Activated CD4-positive, alpha-beta memory T cell treated with anti-CD3 and anti-CD28 coated beads for 36 hours (primary cell): ENCODE measurements around the gene COA6. TPM values are rescaled to one million over a fixed set of nuclear protein-coding genes. Genes with fewer than 3 reads are reported as not detected.

Source experiments
- CTCF ChIA-PET: fragments of 350-600 bp; sonication (Branson Sonifier 250); formaldehyde crosslinking; loops from one replicate; lab custom pipeline; 2021; ENCODE audit warnings: antibody characterized with exemption, inconsistent platforms; lab: Charles Lee
- POLR2A ChIA-PET: fragments of 350-600 bp; sonication (Branson Sonifier 250); formaldehyde crosslinking; loops from one replicate; lab custom pipeline; 2021; ENCODE audit warnings: antibody characterized with exemption; lab: Charles Lee
- DNase-seq: peaks from one replicate; pipeline ENCODE4 v3.0.0-alpha.2; 2020
- H3K27ac Mint-ChIP-seq: one replicate; pipeline ENCODE4 v1.8.0; 2021; ENCODE audit warnings: mixed read lengths
- H3K27me3 Mint-ChIP-seq: one replicate; pipeline ENCODE4 v1.8.0; 2021; ENCODE audit warnings: mixed read lengths
- H3K36me3 Mint-ChIP-seq: one replicate; pipeline ENCODE4 v1.8.0; 2021; ENCODE audit warnings: mixed read lengths
- H3K4me1 Mint-ChIP-seq: one replicate; pipeline ENCODE4 v1.8.0; 2021; ENCODE audit warnings: low read depth, mixed read lengths
- H3K4me3 Mint-ChIP-seq: one replicate; pipeline ENCODE4 v1.8.0; 2021; ENCODE audit warnings: mild to moderate bottlenecking, mixed read lengths
- H3K9me3 Mint-ChIP-seq: one replicate; pipeline ENCODE4 v1.8.0; 2021; ENCODE audit warnings: mixed read lengths
- intact Hi-C: fragments of 100-400 bp; cut with micrococcal nuclease; formaldehyde crosslinking; loops from one replicate; pipeline ENCODE4 v1.15.1; 2023
- total RNA-seq, 2 experiments: library from RNA; stranded (reverse); gene quantifications; one replicate each; pipeline ENCODE4 v1.2.3, GENCODE V29; 2021

Gene COA6, protein sequence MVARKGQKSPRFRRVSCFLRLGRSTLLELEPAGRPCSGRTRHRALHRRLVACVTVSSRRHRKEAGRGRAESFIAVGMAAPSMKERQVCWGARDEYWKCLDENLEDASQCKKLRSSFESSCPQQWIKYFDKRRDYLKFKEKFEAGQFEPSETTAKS
- 10 to 100 TPM; 57.7 to 58.5 TPM for total RNA-seq

DNA sequence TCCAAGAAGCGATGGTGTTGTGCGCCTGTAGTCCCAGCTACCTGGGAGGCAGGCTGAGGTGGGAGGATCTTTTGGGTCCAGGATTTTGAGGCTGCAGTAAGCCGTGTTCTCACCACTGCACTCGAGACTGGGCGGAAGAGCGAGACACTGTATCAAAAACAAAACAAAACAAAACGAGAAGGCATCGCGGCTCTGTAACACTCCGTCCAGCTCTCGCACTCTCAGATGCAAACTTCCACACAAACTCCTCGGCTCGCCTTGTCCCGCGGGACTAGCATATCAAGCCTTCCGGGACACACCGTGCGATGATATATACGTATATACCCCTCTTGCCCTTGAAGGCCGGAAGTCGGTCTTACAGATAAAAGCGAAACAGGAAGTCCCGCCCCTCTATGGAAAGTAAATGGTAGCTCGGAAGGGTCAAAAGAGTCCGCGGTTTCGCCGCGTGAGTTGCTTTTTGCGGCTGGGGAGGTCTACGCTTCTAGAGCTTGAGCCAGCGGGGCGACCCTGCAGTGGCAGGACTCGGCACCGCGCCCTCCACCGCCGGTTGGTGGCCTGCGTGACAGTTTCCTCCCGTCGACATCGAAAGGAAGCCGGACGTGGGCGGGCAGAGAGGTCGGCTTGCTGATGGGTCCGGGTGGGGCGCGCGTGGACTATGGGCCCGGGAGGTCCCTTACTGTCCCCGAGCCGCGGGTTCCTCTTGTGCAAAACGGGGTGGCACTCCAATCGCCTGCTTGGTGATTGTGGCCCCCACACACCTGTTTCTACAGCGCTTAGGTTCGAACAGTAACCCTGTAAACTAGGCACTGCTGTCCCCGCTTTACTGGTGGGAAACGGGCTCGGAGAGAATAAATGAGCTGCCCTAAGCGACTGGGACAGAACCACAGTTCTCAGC is at the start of gene COA6:
Gene COA6, plus strand, starts transcription at position 393 of the 895 bp plus-strand sequence. Its CDS starts 11 bp downstream, at position 404.
- DNase-seq: peak; percentile 92
- H3K27ac Mint-ChIP-seq: peak within 1 kb of the TSS; percentile 100

DNA sequence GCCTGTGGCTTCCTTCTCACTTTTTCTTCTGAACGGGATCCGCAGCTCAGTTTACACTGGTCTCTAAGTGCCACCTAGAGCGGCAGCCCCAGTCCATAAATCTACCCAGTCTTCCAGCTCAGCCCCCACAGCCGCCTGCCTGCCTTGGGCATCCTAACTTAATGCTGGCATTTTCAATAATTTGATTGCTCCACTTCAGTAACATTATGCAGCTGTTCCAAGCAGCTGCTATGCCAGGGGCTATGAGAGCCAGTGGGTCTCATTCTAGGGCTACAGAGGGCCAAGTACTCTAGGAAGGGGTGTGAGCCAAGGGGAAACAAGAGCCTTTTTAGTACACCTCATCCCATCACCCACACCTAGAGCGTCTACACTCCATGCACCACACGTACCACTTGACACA is 48.4 kb upstream of the COA6 start:
- CTCF ChIA-PET: interaction anchor here (0.6 to 9.9 kb wide), 5 partner anchors 9 to 94 kb away, joined by 3 to 83 read pairs (median 4); no protein-coding TSS in a partner anchor
- H3K4me3 Mint-ChIP-seq: no peak overlapping the region
- DNase-seq: no peak
- no peaks in the 10 kb centered on the region for H3K36me3 Mint-ChIP-seq
- H3K4me1 Mint-ChIP-seq: peaks cover 16% of the 10 kb centered on the region
- peaks cover 9% of the 10 kb centered on the region for H3K27me3 Mint-ChIP-seq
- intact Hi-C loops: loop anchor here (5.0 to 10.0 kb wide), 3 partner anchors 152 to 760 kb away; partner anchors contain the start of gene TARBP1
- no peak overlapping the region for H3K27ac Mint-ChIP-seq
- POLR2A ChIA-PET: no interaction called here
- H3K9me3 Mint-ChIP-seq: no peaks in the 10 kb centered on the region

More for the DNA sequence above, at the start of gene COA6:
- Mint-ChIP-seq H3K4me3 (peak within 1 kb of the TSS; percentile 97), H3K9me3 (no peaks in the 10 kb centered on the region), H3K36me3 (peaks cover 37% of the 10 kb centered on the region), H3K27me3 (no peaks in the 10 kb centered on the region), H3K4me1 (peaks cover 60% of the 10 kb centered on the region)
- POLR2A ChIA-PET: interaction anchor here (0.6 to 2.3 kb wide), 13 partner anchors 9 to 1131 kb away, joined by 3 to 12 read pairs (median 4); partner anchors contain the start of gene B3GALNT2
- CTCF ChIA-PET: interaction anchor here (1.0 to 3.2 kb wide), 6 partner anchors 25 to 106 kb away, joined by 3 to 13 read pairs (median 8); partner anchors contain the start of gene TARBP1
- intact Hi-C loops: loop anchor here (1.0 to 2.0 kb wide), 7 partner anchors 17 to 955 kb away; partner anchors contain the start of genes ARID4B, GGPS1 and TARBP1

DNA sequence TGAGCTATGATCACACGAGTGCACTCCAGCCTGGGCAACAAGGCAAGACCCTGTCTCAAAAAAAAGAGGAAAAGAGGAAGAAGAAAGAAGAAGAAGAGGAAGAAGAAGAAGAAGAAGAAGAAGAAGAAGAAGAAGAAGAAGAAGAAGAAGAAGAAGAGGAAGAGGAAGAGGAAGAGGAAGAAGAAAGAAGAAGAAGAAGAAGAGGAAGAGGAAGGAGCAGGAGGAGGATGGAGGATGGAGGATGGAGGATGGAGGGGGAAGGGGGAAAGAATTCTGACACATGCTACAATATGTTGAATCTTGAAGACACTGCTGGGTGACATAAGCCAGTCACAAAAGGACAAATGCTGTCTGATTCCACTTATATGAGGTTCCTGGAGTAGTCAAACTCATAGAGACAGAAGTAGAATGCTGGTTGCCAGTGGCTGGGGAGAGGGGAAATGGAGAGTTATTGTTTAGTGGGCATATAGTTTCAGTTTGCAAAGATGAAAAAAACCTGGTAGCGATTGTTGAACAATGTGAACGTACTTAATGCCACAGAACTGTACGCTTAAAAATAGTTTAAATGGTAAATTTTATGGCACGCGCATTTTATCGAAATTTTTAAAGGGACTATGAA is 47.3 kb upstream of the COA6 start:
- Mint-ChIP-seq H3K27me3 (peaks cover 9% of the 10 kb centered on the region), H3K36me3 (no peaks in the 10 kb centered on the region), H3K4me3 (peak overlapping the region; percentile 72), H3K27ac (no peak overlapping the region), H3K9me3 (no peaks in the 10 kb centered on the region), H3K4me1 (peaks cover 16% of the 10 kb centered on the region)
- peak; percentile 36 for DNase-seq
- intact Hi-C loops: loop anchor here (1.0 to 10.0 kb wide), 8 partner anchors 16 to 759 kb away; partner anchors contain the start of genes COA6 and TARBP1
- ChIA-PET POLR2A (no interaction called here), CTCF (interaction anchor here (0.7 to 9.9 kb wide), 15 partner anchors 10 to 235 kb away, joined by 3 to 83 read pairs (median 7); partner anchors contain the start of gene COA6)

DNA sequence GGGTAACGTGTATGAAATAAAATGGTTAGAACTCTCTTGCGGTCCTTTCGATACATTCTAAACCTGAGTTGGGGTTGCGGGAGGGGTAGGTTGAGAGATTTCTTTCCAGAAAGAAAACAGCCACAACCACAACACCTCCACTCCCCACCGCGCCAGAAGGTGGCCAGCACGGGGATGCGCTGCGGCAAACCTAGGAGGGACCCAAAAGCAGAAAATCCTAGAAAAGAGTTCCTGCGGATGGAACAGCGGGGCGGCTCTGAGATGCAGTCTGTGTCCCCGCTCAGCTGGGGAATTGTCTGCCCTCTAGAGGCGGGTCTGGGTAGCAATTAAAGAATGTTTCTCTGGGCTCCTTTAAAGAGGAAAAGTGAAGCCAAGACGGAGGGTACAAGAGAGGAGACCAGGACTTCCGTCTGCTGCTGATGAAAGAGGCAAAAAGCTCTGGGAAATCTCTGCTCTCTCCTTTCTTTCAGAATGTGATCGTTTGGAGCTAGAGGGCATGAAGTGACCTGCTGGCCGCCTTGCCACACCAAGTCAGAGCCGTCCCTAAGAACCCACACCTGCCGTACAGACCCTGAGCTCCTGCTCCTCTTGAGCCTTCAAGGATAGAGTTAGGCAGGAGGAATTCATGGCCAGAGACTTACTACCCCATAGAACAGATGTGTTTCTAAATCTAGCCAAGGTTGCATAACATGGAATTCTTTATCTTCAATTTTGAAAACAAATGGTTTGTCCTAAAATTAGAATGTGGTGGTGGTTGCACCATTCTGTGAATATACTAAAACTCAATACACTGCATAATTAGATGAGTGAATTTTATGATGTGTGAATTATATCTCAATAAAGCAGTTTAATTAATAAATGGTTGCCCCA is 46.5 kb upstream of the COA6 start:
- Mint-ChIP-seq H3K9me3 (no peaks in the 10 kb centered on the region), H3K4me1 (peaks cover 16% of the 10 kb centered on the region), H3K4me3 (peak overlapping the region; percentile 72), H3K27ac (no peak overlapping the region), H3K36me3 (no peaks in the 10 kb centered on the region), H3K27me3 (peaks cover 13% of the 10 kb centered on the region)
- POLR2A ChIA-PET: no interaction called here
- CTCF ChIA-PET: interaction anchor here (0.5 to 9.9 kb wide), 19 partner anchors 9 to 1006 kb away, joined by 3 to 83 read pairs (median 4); partner anchors contain the start of gene COA6
- peak; percentile 75 for DNase-seq
- intact Hi-C loops: loop anchor here (1.0 to 10.0 kb wide), 8 partner anchors 16 to 758 kb away; partner anchors contain the start of genes COA6 and TARBP1

DNA sequence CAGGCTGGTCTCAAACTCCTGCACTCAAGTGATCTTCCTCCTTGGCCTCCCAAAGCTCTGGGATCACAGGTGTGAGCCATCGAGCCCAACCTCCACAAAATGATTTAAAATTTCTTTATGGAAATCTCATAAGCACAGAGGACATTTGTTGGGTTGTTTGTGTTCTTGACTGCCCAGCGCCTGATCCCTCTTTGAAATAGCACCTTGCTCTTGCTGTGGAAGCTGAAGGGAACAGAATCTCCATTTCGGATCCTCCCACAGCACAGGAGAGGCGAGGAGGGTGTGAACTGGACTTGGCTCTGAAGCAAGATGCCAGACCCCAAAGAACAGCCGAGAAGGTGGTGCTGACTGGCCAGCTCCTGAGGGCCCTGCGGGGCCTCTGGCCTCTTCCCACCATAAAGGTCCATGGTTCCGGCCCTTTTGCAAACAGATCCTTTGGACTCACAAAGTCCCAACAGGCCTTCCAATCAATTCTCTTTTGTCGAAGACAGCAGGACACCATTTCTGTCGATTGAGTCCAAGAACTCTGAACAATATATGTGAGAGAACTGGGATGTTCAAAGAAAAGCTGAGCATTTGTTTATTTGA is 45.6 kb upstream of the COA6 start:
- ChIA-PET POLR2A (no interaction called here), CTCF (interaction anchor here (0.8 to 9.9 kb wide), 18 partner anchors 9 to 220 kb away, joined by 3 to 83 read pairs (median 4); partner anchors contain the start of gene COA6)
- Mint-ChIP-seq H3K36me3 (no peaks in the 10 kb centered on the region), H3K9me3 (no peaks in the 10 kb centered on the region), H3K27ac (no peak overlapping the region), H3K27me3 (peaks cover 20% of the 10 kb centered on the region), H3K4me3 (no peak overlapping the region), H3K4me1 (peaks cover 16% of the 10 kb centered on the region)
- intact Hi-C loops: loop anchor here (2.0 to 10.0 kb wide), 4 partner anchors 45 to 757 kb away; partner anchors contain the start of genes COA6 and TARBP1
- DNase-seq: no peak

DNA sequence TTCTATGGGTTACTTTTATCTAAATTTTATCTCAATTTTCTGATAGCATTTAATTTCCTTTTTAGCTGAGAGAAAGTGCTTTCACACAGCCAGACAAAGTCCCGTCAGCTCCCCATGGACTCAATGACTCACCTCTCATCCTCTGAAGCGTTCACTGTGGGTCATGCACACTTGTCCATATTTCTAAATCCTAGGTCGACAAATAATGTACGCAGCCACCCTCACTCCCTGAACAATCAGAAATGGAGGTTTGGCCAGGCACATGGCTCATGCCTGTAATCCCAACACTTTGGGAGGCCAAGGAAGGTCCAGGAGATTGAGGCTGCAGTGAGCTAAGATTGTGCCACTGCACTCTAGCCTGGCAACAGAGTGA is 42.4 kb upstream of the COA6 start:
- POLR2A ChIA-PET: no interaction called here
- Mint-ChIP-seq H3K4me3 (no peak overlapping the region), H3K4me1 (peaks cover 9% of the 10 kb centered on the region), H3K9me3 (peaks cover under 1% of the 10 kb centered on the region), H3K27me3 (peaks cover 15% of the 10 kb centered on the region), H3K36me3 (peaks cover under 1% of the 10 kb centered on the region), H3K27ac (no peak overlapping the region)
- intact Hi-C loops: no loop called here
- CTCF ChIA-PET: no interaction called here
- no peak for DNase-seq

DNA sequence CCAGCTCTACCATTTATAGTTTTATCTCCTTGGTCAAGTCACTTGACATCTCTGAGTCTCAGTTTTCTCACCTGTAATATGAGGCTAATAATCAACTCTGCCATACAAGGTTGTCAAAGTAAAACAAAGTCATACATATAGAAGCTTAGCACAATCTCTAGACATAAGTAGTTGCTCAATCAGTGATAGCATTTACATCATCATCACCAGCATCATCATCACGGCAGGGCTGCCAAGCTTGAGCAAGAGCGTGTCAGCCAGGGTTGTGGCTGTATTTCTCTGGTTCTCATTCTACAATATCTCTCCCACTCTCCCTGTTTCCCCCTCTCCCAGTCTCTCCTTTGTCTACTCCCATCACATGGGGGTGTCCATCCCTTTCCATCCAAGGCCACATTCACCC is 41.7 kb upstream of the COA6 start:
- Mint-ChIP-seq H3K9me3 (peaks cover 8% of the 10 kb centered on the region), H3K27me3 (peaks cover 18% of the 10 kb centered on the region), H3K4me1 (peaks cover 5% of the 10 kb centered on the region), H3K4me3 (no peak overlapping the region), H3K27ac (no peak overlapping the region), H3K36me3 (peaks cover 3% of the 10 kb centered on the region)
- CTCF ChIA-PET: interaction anchor here (0.5 to 0.8 kb wide), 3 partner anchors 22 to 52 kb away, joined by 3 read pairs; no protein-coding TSS in a partner anchor
- POLR2A ChIA-PET: no interaction called here
- DNase-seq: no peak
- intact Hi-C loops: no loop called here

DNA sequence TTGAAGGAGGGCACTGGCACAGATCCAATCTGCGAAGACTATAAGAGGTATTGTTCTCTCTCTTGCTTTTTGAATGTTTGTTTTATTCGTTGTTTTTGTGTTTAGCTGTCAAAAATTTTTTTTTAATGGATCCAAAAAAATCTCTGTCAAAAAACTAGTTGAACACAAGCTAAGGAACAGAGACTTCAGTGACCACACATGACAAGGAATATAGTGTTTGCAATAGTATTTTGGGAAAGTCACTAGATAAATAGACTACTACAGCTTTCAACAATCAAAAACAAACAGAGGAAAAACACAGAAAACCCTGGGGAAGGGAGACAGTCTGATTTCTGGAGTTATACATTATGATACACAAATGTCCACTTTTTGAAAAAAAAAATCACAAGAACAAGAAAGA is 36.9 kb upstream of the COA6 start:
- Mint-ChIP-seq H3K4me1 (no peaks in the 10 kb centered on the region), H3K27ac (no peak overlapping the region), H3K27me3 (peaks cover 14% of the 10 kb centered on the region), H3K4me3 (no peak overlapping the region), H3K9me3 (peaks cover 22% of the 10 kb centered on the region), H3K36me3 (peaks cover 7% of the 10 kb centered on the region)
- ChIA-PET POLR2A (no interaction called here), CTCF (interaction anchor here (0.7 to 2.1 kb wide), 4 partner anchors 8 to 747 kb away, joined by 3 to 15 read pairs (median 4); no protein-coding TSS in a partner anchor)
- intact Hi-C loops: no loop called here
- no peak for DNase-seq

DNA sequence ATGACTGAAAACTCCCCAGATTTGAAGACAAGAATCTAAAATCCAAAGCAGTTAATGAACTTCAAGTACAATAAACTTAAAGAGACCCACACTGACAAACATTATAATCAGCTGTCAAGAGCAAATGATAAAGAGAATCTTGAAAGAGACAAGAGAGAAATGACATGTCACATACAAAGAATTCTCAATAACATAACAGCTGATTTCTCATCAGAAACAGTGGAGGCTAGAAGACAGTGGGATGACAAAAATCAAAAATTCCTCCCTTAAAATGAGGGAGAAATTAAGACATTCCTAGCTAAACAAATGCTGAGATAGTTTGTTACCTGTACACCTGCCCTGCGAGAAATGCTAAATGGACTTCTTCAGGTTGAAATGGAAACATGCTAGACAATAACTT is 36.0 kb upstream of the COA6 start:
- H3K36me3 Mint-ChIP-seq: peaks cover 7% of the 10 kb centered on the region
- H3K27me3 Mint-ChIP-seq: peaks cover 6% of the 10 kb centered on the region
- CTCF ChIA-PET: interaction anchor here (0.6 to 2.1 kb wide), 5 partner anchors 10 to 746 kb away, joined by 3 to 15 read pairs (median 3); no protein-coding TSS in a partner anchor

DNA sequence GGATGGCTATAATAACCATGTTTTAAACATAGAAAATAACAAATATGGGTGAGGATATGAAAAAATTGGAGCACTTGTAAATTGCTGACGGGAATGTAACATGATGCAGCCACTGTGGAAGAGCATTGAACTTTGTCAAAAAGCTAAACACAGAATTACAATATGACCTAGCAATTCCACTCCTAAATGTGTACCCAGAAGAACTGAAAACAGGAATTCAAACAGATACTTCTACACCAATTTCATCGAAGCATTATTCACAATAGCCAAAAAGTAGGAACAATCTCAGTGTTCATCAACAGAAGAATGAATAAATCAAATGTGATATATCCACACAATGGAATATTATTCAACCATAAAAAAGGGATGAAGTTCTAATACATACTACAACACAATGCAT is 32.7 kb upstream of the COA6 start:
- Mint-ChIP-seq H3K27me3 (peaks cover 4% of the 10 kb centered on the region), H3K4me1 (no peaks in the 10 kb centered on the region), H3K27ac (no peak overlapping the region), H3K9me3 (peaks cover 22% of the 10 kb centered on the region), H3K36me3 (peaks cover 7% of the 10 kb centered on the region), H3K4me3 (no peak overlapping the region)
- no peak for DNase-seq
- POLR2A ChIA-PET: no interaction called here
- CTCF ChIA-PET: interaction anchor here (1.3 kb wide), 1 partner anchor 17 kb away, joined by 7 read pairs; no protein-coding TSS in a partner anchor
- intact Hi-C loops: no loop called here

More for the DNA sequence above, 36.0 kb upstream of the COA6 start:
- POLR2A ChIA-PET: no interaction called here
- Mint-ChIP-seq H3K9me3 (peaks cover 22% of the 10 kb centered on the region), H3K4me3 (no peak overlapping the region), H3K4me1 (no peaks in the 10 kb centered on the region), H3K27ac (no peak overlapping the region)
- DNase-seq: no peak
- intact Hi-C loops: no loop called here
